Activated T-cell treated with anti-CD3 and anti-CD28 coated beads, Interleukin-2, amount 50 U/mL, for 24 hours (primary cell): ENCODE measurements around the gene SLC5A4.

ENCODE experiments used
- DNase-seq: peaks from one replicate; pipeline ENCODE4 v3.0.0-alpha.2; 2020
- H3K27ac Mint-ChIP-seq: 2 replicates; pipeline ENCODE4 v1.8.0; 2020; ENCODE audit warnings: mild to moderate bottlenecking, mixed read lengths
- H3K27me3 Mint-ChIP-seq: 2 replicates; pipeline ENCODE4 v1.8.0; 2020; ENCODE audit warnings: mixed read lengths
- H3K36me3 Mint-ChIP-seq: 2 replicates; pipeline ENCODE4 v1.8.0; 2020; ENCODE audit warnings: low read depth, mixed read lengths
- H3K4me1 Mint-ChIP-seq: 2 replicates; pipeline ENCODE4 v1.8.0; 2020; ENCODE audit warnings: low read depth, mixed read lengths
- H3K4me3 Mint-ChIP-seq: 2 replicates; pipeline ENCODE4 v1.8.0; 2020; ENCODE audit warnings: mild to moderate bottlenecking, moderate library complexity, mixed read lengths
- H3K9me3 Mint-ChIP-seq: 2 replicates; pipeline ENCODE4 v1.8.0; 2020; ENCODE audit warnings: mixed read lengths

SLC5A4 gene

DNA sequence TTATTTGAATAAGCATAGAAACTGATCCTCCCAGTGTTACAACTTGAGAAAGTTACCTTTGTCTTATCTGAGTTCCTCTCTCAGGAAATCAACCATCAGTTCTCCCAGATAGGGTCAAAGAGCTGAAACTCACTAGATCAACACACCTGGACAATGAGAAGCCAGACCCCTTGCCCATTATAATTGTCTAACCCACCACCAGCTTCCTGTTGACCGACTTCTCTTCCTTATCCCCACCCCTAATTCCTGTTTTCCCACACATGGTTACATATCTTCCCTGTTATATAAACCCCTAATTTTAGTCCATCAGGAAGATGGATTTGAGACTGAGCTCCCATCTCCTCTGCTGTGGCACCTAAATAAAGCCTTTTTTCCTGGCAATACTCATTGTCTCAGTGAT is 6.9 kb downstream of the SLC5A4 start:
- H3K4me1 Mint-ChIP-seq = no peaks in the 10 kb centered on the region
- no peak overlapping the region for H3K4me3 Mint-ChIP-seq
- H3K9me3 Mint-ChIP-seq = no peaks in the 10 kb centered on the region
- H3K36me3 Mint-ChIP-seq = no peaks in the 10 kb centered on the region
- no peak for DNase-seq
- no peak overlapping the region for H3K27ac Mint-ChIP-seq
- peaks cover 41% of the 10 kb centered on the region for H3K27me3 Mint-ChIP-seq

DNA sequence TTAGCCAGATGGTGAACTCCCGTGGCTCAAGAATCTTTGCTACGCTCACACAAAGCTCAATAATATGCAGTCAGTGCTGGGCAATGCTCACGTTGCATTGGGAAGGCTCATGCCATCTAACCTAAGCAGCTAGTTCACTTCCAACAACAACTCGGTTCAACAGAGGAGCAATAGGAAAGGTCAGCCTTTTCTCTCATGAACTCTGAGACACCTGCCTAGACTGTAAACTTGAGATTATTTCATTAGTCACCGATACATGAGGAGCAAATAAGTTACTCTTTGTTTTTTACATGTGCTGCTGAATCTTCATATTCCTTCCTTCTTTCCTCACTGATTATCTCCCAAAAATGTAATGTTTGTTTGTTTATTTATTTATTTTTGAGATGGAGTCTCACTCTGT is 9.0 kb downstream of the SLC5A4 start:
- Mint-ChIP-seq H3K9me3 (no peaks in the 10 kb centered on the region), H3K27ac (no peak overlapping the region), H3K36me3 (no peaks in the 10 kb centered on the region), H3K4me3 (no peak overlapping the region), H3K27me3 (peaks cover 36% of the 10 kb centered on the region), H3K4me1 (no peaks in the 10 kb centered on the region)
- DNase-seq = no peak

DNA sequence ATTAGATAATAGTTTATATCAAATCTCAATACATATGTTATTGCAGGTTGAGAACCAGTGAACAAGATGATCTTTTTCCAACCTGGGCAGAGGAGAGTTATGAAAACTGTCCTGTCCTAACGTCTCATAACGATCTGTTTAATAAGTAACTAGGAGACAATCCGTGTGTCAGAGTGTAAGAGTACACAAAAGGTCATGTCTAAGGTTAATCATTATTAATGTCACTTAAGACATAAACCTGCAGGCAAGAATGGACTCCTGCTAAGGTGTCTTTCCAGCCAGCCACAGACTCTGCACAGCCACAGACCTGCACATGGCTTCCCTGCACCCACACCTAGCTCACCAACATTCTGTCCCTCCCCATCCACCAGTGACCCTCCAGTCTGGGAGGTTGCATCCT is 10.1 kb downstream of the SLC5A4 start:
- no peak overlapping the region for H3K4me3 Mint-ChIP-seq
- DNase-seq = no peak
- H3K27ac Mint-ChIP-seq = no peak overlapping the region
- no peaks in the 10 kb centered on the region for H3K4me1 Mint-ChIP-seq
- no peaks in the 10 kb centered on the region for H3K9me3 Mint-ChIP-seq
- peaks cover 27% of the 10 kb centered on the region for H3K27me3 Mint-ChIP-seq
- no peaks in the 10 kb centered on the region for H3K36me3 Mint-ChIP-seq

DNA sequence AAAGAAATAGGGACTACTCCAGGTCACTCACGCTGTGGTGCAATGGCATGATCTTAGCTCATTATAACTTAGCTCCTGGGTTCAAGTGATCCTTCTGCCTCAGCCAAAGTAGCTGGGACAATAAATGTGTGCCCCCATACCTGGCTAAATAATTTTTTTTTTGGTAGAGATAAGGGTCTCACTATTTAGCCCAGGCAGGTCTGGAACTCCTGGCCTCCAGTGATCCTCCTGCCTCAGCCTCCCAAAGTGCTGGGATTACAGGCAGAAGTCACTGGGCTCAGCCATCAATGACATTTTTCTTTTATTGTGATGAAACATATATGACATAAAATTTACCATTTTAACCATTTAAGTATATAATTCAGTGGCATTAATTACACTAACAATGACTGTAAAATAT is 10.6 kb downstream of the SLC5A4 start:
- no peaks in the 10 kb centered on the region for H3K9me3 Mint-ChIP-seq
- no peak for DNase-seq
- H3K4me3 Mint-ChIP-seq = no peak overlapping the region
- H3K27me3 Mint-ChIP-seq = peaks cover 22% of the 10 kb centered on the region
- H3K36me3 Mint-ChIP-seq = no peaks in the 10 kb centered on the region
- H3K4me1 Mint-ChIP-seq = no peaks in the 10 kb centered on the region
- H3K27ac Mint-ChIP-seq = no peak overlapping the region

DNA sequence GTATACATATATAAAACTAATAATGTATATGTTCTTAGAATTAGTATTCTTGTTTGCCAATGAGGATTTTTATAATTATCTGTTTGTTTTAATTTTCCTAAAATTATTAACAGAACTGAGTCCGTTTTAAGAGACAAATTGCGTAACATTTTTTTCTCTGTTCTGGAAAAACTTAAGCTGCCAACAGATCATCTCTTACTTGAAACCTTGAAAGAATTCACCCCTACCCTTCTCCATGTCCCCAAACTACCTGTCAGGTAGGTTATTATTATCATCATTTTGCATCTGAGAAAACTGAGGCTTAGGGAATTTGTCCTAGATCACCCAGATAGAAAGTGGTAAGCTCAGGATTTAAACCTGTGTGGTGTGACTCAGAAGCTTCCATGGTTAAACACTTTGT is 14.7 kb downstream of the SLC5A4 start:
- Mint-ChIP-seq H3K4me1 (no peaks in the 10 kb centered on the region), H3K27me3 (peaks cover 12% of the 10 kb centered on the region), H3K27ac (no peak overlapping the region), H3K36me3 (no peaks in the 10 kb centered on the region), H3K4me3 (no peak overlapping the region), H3K9me3 (no peaks in the 10 kb centered on the region)
- no peak for DNase-seq

DNA sequence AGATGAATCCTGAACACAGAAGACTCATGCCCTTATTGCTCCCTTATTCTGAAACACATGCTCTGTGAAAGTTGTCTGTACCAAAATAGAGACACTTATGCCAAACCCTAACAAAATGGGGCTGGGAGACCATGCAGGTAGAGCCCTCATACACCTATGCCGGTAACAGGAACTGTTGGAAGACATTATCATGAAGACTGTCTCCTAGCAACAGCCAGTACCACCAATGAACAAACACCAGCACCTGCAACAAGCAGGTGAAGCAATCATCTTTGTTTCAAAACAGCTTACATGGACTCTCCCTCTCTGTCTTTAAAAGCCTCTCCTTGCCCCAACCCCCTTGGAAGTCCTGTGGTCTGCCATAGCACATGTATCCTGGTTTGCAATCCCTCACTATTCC is 17.2 kb downstream of the SLC5A4 start:
- no peak overlapping the region for H3K27ac Mint-ChIP-seq
- no peak for DNase-seq
- no peaks in the 10 kb centered on the region for H3K9me3 Mint-ChIP-seq
- no peaks in the 10 kb centered on the region for H3K4me1 Mint-ChIP-seq
- H3K4me3 Mint-ChIP-seq = no peak overlapping the region
- H3K36me3 Mint-ChIP-seq = no peaks in the 10 kb centered on the region
- H3K27me3 Mint-ChIP-seq = peaks cover 28% of the 10 kb centered on the region

DNA sequence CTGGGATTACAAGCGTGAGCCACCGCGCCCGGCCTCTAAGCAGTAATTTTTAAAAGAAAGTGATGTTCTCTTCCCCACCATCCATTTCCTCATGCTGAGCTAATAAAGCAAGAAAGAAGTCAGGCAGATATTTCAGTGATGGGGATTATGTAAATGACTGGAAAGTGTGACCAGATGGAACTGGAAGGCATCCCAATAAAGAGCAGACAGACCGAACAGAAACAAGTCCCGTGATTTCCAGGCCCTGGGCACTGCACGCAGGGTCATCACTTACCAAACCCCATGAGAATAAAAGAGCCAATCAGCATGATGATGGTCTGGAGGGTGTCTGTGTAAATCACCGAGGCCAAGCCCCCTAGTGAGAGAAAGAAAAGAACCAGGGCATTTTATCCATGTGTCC is 18.2 kb downstream of the SLC5A4 start:
- H3K27me3 Mint-ChIP-seq = peaks cover 28% of the 10 kb centered on the region

DNA sequence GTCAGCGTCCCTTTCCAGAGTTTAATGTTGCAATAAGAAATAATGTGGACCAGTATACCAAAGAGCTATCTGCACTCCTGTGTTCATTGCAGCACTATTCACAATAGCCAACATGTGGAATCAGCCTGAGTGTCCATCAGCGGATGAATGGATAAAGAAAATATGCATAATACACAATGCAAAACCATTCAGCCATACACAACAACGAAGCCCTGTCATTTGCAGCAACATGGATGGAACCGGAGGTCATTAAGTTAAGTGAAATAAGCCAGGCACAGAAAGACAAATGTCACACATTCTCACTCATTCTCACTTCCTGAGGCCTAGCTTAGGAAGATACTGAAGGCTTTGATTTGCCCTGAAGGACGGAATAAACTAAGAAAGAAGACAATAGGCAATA is 22.1 kb downstream of the SLC5A4 start:
- no peak overlapping the region for H3K4me3 Mint-ChIP-seq
- no peaks in the 10 kb centered on the region for H3K4me1 Mint-ChIP-seq
- H3K27ac Mint-ChIP-seq = no peak overlapping the region
- peaks cover 19% of the 10 kb centered on the region for H3K27me3 Mint-ChIP-seq
- no peaks in the 10 kb centered on the region for H3K36me3 Mint-ChIP-seq
- H3K9me3 Mint-ChIP-seq = no peaks in the 10 kb centered on the region
- no peak for DNase-seq

More for the DNA sequence above, 18.2 kb downstream of the SLC5A4 start:
- no peaks in the 10 kb centered on the region for H3K4me1 Mint-ChIP-seq
- H3K4me3 Mint-ChIP-seq = no peak overlapping the region
- no peaks in the 10 kb centered on the region for H3K36me3 Mint-ChIP-seq
- no peak for DNase-seq
- no peaks in the 10 kb centered on the region for H3K9me3 Mint-ChIP-seq
- H3K27ac Mint-ChIP-seq = no peak overlapping the region

DNA sequence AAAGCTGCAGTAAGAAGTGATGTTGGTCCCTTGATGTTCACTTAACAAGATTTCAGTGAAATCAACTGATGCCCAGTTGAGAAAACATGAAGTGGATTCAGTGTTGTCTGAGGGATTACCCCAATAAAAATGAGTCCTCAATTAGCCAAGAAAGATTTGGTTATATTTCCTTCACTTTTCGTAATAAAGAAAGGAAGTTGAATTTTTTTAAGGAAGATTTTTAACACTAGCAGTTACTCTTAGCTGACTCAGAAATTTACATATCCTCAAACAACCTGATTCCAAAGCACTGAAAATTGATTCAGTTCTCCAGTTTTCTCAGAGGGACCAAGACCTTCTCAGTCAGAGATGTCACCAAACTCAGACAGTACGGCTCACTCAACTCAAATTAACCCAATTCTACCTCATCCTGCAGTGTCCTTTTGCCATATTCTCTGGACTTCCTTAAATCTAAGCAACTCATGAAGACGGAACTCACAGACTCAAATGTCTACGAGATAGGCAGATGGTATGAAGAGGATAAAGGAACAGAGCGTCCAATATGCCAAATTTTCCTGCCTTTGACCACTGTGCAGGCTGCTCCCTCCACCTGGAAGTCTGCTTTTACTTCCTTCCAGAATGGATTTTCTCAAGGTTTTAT is 22.8 kb downstream of the SLC5A4 start:
- Mint-ChIP-seq H3K4me3 (no peak overlapping the region), H3K4me1 (no peaks in the 10 kb centered on the region), H3K9me3 (no peaks in the 10 kb centered on the region), H3K27me3 (peaks cover 19% of the 10 kb centered on the region), H3K36me3 (no peaks in the 10 kb centered on the region), H3K27ac (no peak overlapping the region)
- no peak for DNase-seq

DNA sequence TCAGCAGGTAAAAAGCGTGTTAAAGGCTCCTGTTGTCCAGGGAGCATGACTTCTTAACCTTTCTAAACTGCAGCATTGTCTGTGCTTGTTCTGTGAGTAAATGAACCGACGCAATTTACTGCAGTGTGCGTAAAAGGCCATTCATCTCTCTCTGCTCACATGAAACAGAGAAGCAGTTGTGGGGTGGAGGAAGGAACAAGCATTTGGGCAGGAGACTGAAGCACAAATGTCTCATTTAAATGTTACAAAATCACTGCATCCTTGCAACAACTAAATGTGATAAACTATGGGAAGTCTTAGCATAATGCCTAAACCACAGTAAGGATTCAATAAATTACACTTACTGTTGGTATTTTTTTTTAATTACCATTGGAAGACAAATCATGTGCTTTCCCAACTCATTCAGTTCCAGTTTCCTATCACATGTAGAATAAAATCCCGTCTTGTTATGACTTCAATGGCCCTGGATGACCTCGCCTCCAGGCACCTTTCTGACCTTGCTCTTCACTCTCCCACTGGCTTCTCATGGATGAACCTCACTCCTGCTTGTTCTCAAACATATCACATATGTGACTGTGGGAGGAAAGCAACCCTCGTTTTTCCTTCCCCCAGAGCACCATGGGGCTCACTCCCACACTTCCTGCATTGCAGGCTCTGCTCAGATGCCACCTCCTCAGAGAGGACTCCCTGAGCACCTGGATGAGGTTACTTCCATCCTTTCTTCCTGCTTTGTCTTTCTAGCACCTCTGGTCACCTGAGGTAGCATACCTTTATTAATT is 28.6 kb downstream of the SLC5A4 start:
- no peak for DNase-seq
- H3K27me3 Mint-ChIP-seq = peaks cover 12% of the 10 kb centered on the region
- H3K4me1 Mint-ChIP-seq = no peaks in the 10 kb centered on the region
- H3K27ac Mint-ChIP-seq = no peak overlapping the region
- no peaks in the 10 kb centered on the region for H3K9me3 Mint-ChIP-seq
- no peaks in the 10 kb centered on the region for H3K36me3 Mint-ChIP-seq
- no peak overlapping the region for H3K4me3 Mint-ChIP-seq

DNA sequence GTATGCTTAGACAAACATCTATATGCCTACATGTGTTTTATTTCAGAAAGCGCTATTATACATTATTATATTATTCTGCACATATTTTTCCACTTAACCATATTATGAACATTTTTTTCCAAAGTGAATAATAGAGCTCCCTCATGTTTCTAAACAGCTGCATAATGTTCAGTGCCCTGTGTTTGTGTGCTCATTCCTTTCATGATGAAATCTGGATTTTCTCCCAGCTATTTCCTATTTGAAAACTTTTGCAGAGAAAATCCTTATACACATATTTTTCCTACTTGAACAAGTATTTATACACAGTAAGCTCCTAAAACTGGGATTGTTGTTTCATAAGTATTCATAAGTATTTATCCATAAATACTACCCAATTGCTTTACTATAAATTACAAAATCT is 32.2 kb downstream of the SLC5A4 start:
- no peak overlapping the region for H3K27ac Mint-ChIP-seq
- no peaks in the 10 kb centered on the region for H3K9me3 Mint-ChIP-seq
- H3K27me3 Mint-ChIP-seq = peaks cover 12% of the 10 kb centered on the region
- DNase-seq = no peak
- no peak overlapping the region for H3K4me3 Mint-ChIP-seq
- no peaks in the 10 kb centered on the region for H3K36me3 Mint-ChIP-seq
- H3K4me1 Mint-ChIP-seq = no peaks in the 10 kb centered on the region

DNA sequence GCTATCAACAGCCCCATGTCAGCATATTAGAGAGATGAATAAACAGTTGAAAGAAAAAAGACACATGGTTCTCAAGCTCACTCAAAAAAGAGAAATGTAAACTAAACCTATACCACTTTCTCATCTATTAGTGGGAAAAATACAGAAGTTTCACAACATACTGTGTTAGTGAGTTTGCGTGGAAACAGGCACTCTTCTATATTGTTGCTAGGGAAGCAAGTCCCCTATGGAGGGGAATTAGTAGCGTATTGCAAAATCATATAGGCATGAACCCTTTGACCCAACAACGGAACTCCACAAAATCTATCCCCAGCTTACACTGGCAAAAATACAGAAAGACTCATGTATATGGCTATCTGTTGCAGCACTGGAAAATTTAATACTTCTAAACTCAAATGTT is 36.1 kb downstream of the SLC5A4 start:
- Mint-ChIP-seq H3K9me3 (no peaks in the 10 kb centered on the region), H3K4me1 (no peaks in the 10 kb centered on the region), H3K36me3 (no peaks in the 10 kb centered on the region), H3K4me3 (no peak overlapping the region), H3K27me3 (peaks cover 22% of the 10 kb centered on the region), H3K27ac (no peak overlapping the region)
- DNase-seq = no peak

DNA sequence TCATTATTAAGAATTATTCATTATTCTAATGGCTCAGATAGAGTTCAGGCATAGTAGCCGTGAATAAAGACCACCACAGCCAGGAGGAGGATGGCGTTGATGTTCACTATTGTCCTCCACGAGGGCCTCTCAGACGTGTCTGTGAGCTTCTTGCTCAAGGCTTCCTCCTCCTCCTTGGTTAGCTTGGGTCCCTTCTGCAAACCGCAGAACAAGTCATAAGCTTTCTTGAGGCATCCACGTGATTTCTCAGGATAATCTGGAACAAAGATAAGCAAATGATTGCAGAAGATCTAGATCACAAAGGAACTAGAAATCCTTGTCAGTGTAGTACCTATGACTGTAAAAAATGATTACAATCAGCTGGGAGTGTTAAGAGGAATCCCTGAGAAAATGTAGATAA is 36.7 kb downstream of the SLC5A4 start:
- no peak overlapping the region for H3K4me3 Mint-ChIP-seq
- no peaks in the 10 kb centered on the region for H3K4me1 Mint-ChIP-seq
- H3K27ac Mint-ChIP-seq = no peak overlapping the region
- DNase-seq = no peak
- peaks cover 18% of the 10 kb centered on the region for H3K27me3 Mint-ChIP-seq
- H3K36me3 Mint-ChIP-seq = no peaks in the 10 kb centered on the region
- H3K9me3 Mint-ChIP-seq = no peaks in the 10 kb centered on the region

DNA sequence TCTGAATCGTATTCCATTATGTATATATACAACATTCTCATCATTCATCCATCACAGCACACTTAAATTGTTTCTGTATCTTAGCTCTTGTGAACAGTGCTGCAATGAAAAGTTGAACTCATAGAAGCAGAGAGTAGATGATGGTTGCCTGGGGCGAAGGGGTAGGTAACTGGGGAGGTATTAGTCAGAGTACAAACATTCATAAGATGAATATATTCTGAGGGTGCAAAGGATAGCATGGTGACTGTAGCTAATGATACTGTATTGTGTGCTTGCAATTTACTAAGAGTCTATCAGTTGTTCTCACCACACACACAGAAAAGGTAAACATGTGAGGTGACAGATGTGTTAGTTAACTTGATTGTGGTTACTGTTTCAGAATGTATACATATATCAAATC is 37.7 kb downstream of the SLC5A4 start:
- DNase-seq = no peak
- Mint-ChIP-seq H3K36me3 (no peaks in the 10 kb centered on the region), H3K4me1 (no peaks in the 10 kb centered on the region), H3K27ac (no peak overlapping the region), H3K27me3 (peaks cover 18% of the 10 kb centered on the region), H3K4me3 (no peak overlapping the region), H3K9me3 (no peaks in the 10 kb centered on the region)

DNA sequence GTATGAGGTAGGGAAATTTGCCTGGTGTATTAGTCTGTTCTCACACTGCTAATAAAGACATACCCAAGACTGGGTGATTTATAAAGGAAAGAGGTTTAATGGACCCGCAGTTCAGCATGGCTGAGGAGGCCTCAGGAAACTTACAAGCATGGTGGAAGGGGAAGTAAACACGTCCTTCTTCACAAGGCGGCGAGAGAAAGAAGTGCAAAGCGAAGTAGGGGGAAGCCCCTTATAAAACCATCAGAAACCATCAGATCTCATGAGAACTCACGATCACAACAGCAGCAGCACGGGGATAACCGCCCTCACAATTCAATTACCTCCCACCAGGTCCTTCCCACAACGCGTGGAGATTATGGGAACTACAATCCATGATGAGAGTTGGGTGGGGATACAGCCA is 38.2 kb downstream of the SLC5A4 start:
- H3K27me3 Mint-ChIP-seq = peaks cover 23% of the 10 kb centered on the region
- H3K4me1 Mint-ChIP-seq = no peaks in the 10 kb centered on the region
- DNase-seq = no peak
- no peaks in the 10 kb centered on the region for H3K9me3 Mint-ChIP-seq
- no peak overlapping the region for H3K4me3 Mint-ChIP-seq
- no peak overlapping the region for H3K27ac Mint-ChIP-seq
- H3K36me3 Mint-ChIP-seq = no peaks in the 10 kb centered on the region
